ENCODE results near the gene LRRK1.

Gene LRRK1

GRCh38 chr15:100966997-100967396 is 47.8 kb downstream of the LRRK1 start:
- H3K4me3 ChIP-seq (ENCODE audit: low read depth, low read length) = no peak overlapping the region

GRCh38 chr15:100968050-100968966 is 49.2 kb downstream of the LRRK1 start:
- TF ChIP-seq CTCF (IDR thresholded peaks at IDR 0.05; ENCODE audit: low read depth, low read length, missing control alignments) = no peak
- H3K4me3 ChIP-seq (ENCODE audit: low read depth, low read length) = no peak overlapping the region
- no peak for DNase-seq (ENCODE audit: low read depth)

More at GRCh38 chr15:100966997-100967396, 47.8 kb downstream of the LRRK1 start:
- DNase-seq (ENCODE audit: low read depth) = no peak
- TF ChIP-seq CTCF (IDR thresholded peaks at IDR 0.05; ENCODE audit: low read depth, low read length, missing control alignments) = no peak

- DNase-seq (ENCODE audit: low read depth) = no peak
- no peak overlapping the region for H3K4me3 ChIP-seq (ENCODE audit: low read depth, low read length)
- TF ChIP-seq CTCF (IDR thresholded peaks at IDR 0.05; ENCODE audit: low read depth, low read length, missing control alignments) = no peak
These were observed 53.8 kb downstream of the LRRK1 start for GRCh38 chr15:100972975-100973350.

GRCh38 chr15:100973351-100974111 is 54.4 kb downstream of the LRRK1 start:
- DNase-seq (ENCODE audit: low read depth) = no peak
- H3K4me3 ChIP-seq (ENCODE audit: low read depth, low read length) = no peak overlapping the region

GRCh38 chr15:100975043-100975442 is 55.9 kb downstream of the LRRK1 start:
- TF ChIP-seq CTCF (IDR thresholded peaks at IDR 0.05; ENCODE audit: low read depth, low read length, missing control alignments) = no peak
- H3K4me3 ChIP-seq (ENCODE audit: low read depth, low read length) = no peak overlapping the region
- no peak for DNase-seq (ENCODE audit: low read depth)

More at GRCh38 chr15:100973351-100974111, 54.4 kb downstream of the LRRK1 start:
- TF ChIP-seq CTCF (IDR thresholded peaks at IDR 0.05; ENCODE audit: low read depth, low read length, missing control alignments) = no peak

GRCh38 chr15:100980410-100981046 is 61.4 kb downstream of the LRRK1 start:
- no peak overlapping the region for H3K4me3 ChIP-seq (ENCODE audit: low read depth, low read length)
- TF ChIP-seq CTCF (IDR thresholded peaks at IDR 0.05; ENCODE audit: low read depth, low read length, missing control alignments) = no peak
- DNase-seq (ENCODE audit: low read depth) = no peak

All from GM12864 (cell line).